ENCODE measurements around the gene SEMA3B.
A peak's percentile ranks its signal among the peaks of the same experiment; 100 is the strongest.

Gene SEMA3B

DNA sequence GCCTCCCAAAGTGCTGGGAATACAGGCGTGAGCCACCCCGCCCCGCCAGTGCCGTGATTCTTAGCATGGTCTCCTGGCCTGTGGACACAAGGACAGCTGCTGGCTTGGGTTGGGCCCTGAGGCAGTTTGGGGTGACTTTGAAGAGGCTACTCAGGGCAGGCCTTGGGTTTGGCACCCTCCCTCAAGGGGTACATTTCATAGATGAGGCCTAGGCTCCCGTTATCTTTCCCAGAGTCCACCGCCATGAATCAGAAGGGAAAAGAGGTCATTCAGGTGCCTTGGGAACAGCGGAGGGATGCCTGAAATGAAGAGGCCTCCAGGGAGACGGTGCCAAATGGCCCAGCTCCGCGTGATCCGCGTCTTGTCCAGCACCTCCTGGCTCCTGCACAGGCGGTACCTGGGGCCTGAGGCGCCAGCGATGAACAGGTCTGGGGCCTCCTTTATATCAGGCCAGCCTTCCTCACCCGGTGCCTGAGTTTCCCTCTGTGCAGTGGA lies 23.6 kb upstream of the SEMA3B start:
- H3K27ac ChIP-seq = no peak overlapping the region
- TF ChIP-seq ZFX (IDR thresholded peaks at IDR 0.05; ENCODE audit: borderline replicate concordance) = no peak

DNA sequence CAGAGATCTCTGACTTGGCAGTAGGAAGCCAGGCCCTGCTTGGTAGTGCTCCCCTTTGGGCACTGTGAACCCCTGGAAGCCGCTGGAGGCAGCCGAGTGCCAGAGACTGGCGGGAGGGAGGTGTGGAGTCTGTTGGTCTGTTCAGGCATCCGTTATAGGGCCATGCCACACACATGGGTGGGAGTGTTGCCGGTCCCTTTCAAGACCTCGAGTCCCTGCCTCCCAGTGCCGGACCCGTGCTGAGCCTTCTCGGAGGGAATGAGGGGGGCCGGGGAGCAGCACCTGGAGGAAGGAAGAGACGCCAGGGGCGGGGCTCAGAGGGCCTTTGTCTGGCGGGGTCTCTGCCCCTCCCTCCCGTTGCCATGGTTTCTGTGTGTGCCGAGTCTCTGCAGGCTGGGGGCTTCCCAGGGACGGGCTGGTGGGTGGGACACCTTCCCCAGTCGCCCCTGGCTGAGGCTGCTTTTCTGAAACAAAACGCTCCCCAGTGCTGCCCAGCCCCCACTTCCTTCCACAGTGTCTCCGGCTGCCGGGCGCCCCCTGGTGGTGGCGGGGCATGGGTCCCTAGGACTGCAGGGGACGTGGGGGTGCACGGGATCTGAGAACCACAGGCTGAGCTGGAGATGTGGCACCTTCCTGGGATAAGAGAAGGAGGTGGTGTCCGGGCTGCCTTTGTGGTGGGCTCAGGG lies 23.0 kb upstream of the SEMA3B start:
- H3K27ac ChIP-seq = no peak overlapping the region
- TF ChIP-seq, protein P1, sequence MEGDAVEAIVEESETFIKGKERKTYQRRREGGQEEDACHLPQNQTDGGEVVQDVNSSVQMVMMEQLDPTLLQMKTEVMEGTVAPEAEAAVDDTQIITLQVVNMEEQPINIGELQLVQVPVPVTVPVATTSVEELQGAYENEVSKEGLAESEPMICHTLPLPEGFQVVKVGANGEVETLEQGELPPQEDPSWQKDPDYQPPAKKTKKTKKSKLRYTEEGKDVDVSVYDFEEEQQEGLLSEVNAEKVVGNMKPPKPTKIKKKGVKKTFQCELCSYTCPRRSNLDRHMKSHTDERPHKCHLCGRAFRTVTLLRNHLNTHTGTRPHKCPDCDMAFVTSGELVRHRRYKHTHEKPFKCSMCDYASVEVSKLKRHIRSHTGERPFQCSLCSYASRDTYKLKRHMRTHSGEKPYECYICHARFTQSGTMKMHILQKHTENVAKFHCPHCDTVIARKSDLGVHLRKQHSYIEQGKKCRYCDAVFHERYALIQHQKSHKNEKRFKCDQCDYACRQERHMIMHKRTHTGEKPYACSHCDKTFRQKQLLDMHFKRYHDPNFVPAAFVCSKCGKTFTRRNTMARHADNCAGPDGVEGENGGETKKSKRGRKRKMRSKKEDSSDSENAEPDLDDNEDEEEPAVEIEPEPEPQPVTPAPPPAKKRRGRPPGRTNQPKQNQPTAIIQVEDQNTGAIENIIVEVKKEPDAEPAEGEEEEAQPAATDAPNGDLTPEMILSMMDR (IDR thresholded peaks at IDR 0.05) = peak; percentile 97
- no peak for TF ChIP-seq ZFX (IDR thresholded peaks at IDR 0.05; ENCODE audit: borderline replicate concordance)

GRCh38 chr3:50246517-50246954 lies 22.4 kb upstream of the SEMA3B start:
- no peak overlapping the region for H3K27ac ChIP-seq
- TF ChIP-seq, protein P1 (IDR thresholded peaks at IDR 0.05) = peak; percentile 72
- no peak for TF ChIP-seq ZFX (IDR thresholded peaks at IDR 0.05; ENCODE audit: borderline replicate concordance)

- H3K27ac ChIP-seq = no peak overlapping the region
- TF ChIP-seq, protein P1 (IDR thresholded peaks at IDR 0.05) = no peak
- TF ChIP-seq ZFX (IDR thresholded peaks at IDR 0.05; ENCODE audit: borderline replicate concordance) = no peak
Observed at GRCh38 chr3:50248387-50248786, 20.6 kb upstream of the SEMA3B start.

GRCh38 chr3:50249457-50249856 lies 19.5 kb upstream of the SEMA3B start:
- no peak overlapping the region for H3K27ac ChIP-seq
- TF ChIP-seq, protein P1 (IDR thresholded peaks at IDR 0.05) = no peak
- no peak for TF ChIP-seq ZFX (IDR thresholded peaks at IDR 0.05; ENCODE audit: borderline replicate concordance)

DNA sequence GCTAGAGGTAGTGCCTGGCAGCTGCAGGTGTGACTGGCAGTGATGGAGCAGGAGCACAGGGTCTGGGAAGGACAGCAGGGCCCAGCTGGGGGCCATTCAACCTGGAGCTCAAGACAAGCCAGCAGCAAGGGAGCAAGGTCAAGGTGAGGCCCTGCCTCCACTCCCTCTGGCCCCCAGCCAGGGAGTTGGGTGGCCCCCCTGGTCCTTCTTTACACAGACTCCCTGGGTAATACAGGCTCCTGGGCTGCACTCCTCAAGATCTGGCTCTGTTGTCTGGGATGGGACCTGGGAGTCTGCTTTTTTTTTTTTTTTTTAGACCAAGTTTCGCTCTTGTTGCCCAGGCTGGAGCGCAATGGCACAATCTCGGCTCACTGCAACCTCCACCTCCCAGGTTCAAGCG lies 18.4 kb upstream of the SEMA3B start:
- H3K27ac ChIP-seq = no peak overlapping the region
- no peak for TF ChIP-seq ZFX (IDR thresholded peaks at IDR 0.05; ENCODE audit: borderline replicate concordance)
- TF ChIP-seq, protein P1 (IDR thresholded peaks at IDR 0.05) = no peak

DNA sequence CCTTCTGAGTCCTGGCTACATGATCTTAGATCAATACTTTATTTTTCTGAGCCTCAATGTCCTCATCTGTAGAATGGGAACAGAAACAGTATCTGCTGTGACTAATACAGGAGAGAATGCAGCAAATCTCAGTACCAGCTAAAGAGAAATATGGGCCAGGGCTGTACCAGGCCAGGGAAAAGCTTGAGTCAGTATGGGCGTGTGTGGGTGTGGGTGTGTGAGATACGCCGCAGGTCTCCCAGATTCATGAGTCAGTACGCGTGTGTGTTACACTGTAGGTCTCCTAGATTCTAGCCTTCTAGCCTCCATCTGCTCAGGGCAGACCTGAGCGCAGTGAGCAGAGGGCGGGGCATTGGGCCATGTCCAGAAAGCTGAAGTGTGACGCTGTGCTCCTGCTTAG lies 17.7 kb upstream of the SEMA3B start:
- no peak for TF ChIP-seq ZFX (IDR thresholded peaks at IDR 0.05; ENCODE audit: borderline replicate concordance)
- TF ChIP-seq, protein P1 (IDR thresholded peaks at IDR 0.05) = no peak
- H3K27ac ChIP-seq = no peak overlapping the region
